Upper lobe of left lung (tissue), 4 donors: Measurements from ENCODE around the gene ARHGEF3.

ENCODE experiments used
- EP300 ChIP-seq, 4 donors: sonication (generic); formaldehyde crosslinking; IDR thresholded peaks; one replicate each; pipeline ENCODE4 v1.5.1; 2017; ENCODE audit warnings: antibody characterized with exemption in 4 of 4, control low read depth in 2 of 4
- TF ChIP-seq, protein P1 (sequence below), 6 experiments: fragments of 450-650 bp in 4 of 6; fragments of 200-600 bp in 2 of 6; sonication (generic) in 2 of 6; IDR thresholded peaks; one replicate each; pipeline ENCODE4 v1.5.1; 2016 to 2019; ENCODE audit warnings: antibody characterized with exemption in 6 of 6

DNA sequence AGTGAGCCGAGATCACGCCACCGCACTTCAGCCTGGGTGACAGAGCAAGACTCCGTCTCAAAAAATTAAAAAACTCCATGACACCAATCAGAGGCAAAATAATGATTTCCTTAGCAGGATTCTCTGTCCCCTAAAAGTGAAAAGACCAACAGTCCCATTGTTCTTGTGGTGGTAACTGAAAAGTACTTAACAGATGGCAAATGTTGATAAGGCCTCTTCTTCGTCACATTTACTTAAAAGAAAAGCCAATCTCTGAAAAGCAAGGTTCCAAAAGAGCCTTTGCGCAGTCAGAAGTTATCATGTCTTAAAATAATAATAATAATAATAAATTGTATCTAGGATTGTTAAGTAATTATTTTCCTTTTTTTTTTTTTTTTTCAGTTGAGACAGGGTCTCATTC is 62.7 kb downstream of the ARHGEF3 start:
- no peak for TF ChIP-seq EP300 (IDR thresholded peaks at IDR 0.05)
- TF ChIP-seq, protein P1, sequence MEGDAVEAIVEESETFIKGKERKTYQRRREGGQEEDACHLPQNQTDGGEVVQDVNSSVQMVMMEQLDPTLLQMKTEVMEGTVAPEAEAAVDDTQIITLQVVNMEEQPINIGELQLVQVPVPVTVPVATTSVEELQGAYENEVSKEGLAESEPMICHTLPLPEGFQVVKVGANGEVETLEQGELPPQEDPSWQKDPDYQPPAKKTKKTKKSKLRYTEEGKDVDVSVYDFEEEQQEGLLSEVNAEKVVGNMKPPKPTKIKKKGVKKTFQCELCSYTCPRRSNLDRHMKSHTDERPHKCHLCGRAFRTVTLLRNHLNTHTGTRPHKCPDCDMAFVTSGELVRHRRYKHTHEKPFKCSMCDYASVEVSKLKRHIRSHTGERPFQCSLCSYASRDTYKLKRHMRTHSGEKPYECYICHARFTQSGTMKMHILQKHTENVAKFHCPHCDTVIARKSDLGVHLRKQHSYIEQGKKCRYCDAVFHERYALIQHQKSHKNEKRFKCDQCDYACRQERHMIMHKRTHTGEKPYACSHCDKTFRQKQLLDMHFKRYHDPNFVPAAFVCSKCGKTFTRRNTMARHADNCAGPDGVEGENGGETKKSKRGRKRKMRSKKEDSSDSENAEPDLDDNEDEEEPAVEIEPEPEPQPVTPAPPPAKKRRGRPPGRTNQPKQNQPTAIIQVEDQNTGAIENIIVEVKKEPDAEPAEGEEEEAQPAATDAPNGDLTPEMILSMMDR (IDR thresholded peaks at IDR 0.05), result no peak
